Natural killer cell (primary cell): ENCODE results near the gene MXD3. TPM values are rescaled to one million over a fixed set of nuclear protein-coding genes. Genes with fewer than 3 reads are reported as not detected.

ENCODE experiments used
- ATAC-seq, 3 donors: fragments of 150-1000 bp in 2 of 3; fragments of 200-7000 bp in 1 of 3; cut with Tn5 transposase; 1 replicate in 1 of 3; 2 replicates in 2 of 3; pipeline ENCODE4 v1.10.0; 2021; ENCODE audit warnings: mild to moderate bottlenecking in 2 of 3, moderate library complexity in 2 of 3
- DNase-seq, 2 donors: peaks; one replicate each; pipeline versions ENCODE4 v3.0.0 to v3.0.0-alpha.2; 2013 to 2021; ENCODE audit warnings: mixed read lengths in 1 of 2
- H3K27ac ChIP-seq: one replicate; pipeline ENCODE4 v1.5.1; 2013; ENCODE audit warnings: mild to moderate bottlenecking, low read length
- H3K27me3 ChIP-seq: one replicate; pipeline ENCODE4 v1.6.1; 2013; ENCODE audit warnings: low read length; ENCODE audit not compliant: control insufficient read depth, insufficient read depth
- H3K36me3 ChIP-seq: one replicate; pipeline ENCODE4 v1.6.1; 2013; ENCODE audit warnings: low read length; ENCODE audit not compliant: control insufficient read depth, insufficient read depth
- H3K4me1 ChIP-seq: one replicate; pipeline ENCODE4 v1.6.1; 2013; ENCODE audit warnings: low read length; ENCODE audit not compliant: control insufficient read depth, insufficient read depth
- H3K4me3 ChIP-seq: one replicate; pipeline ENCODE4 v1.5.1; 2013; ENCODE audit warnings: low read length
- H3K9me3 ChIP-seq: one replicate; pipeline ENCODE4 v1.6.1; 2013; ENCODE audit warnings: low read length; ENCODE audit not compliant: control insufficient read depth, insufficient read depth
- H3K27ac Mint-ChIP-seq, 2 donors: one replicate each; pipeline ENCODE4 v1.8.0; 2022; ENCODE audit warnings: mild to moderate bottlenecking in 2 of 2, mixed read lengths in 2 of 2, moderate library complexity in 1 of 2
- H3K27me3 Mint-ChIP-seq, 2 donors: one replicate each; pipeline ENCODE4 v1.8.0; 2022; ENCODE audit warnings: low read depth in 2 of 2, mixed read lengths in 2 of 2
- H3K36me3 Mint-ChIP-seq: one replicate; pipeline ENCODE4 v1.8.0; 2022; ENCODE audit warnings: mixed read lengths
- H3K4me1 Mint-ChIP-seq, 2 donors: one replicate each; pipeline ENCODE4 v1.8.0; 2022; ENCODE audit warnings: mixed read lengths in 2 of 2
- H3K4me3 Mint-ChIP-seq: one replicate; pipeline ENCODE4 v1.8.0; 2022; ENCODE audit warnings: mild to moderate bottlenecking, moderate library complexity, mixed read lengths
- H3K9me3 Mint-ChIP-seq, 2 donors: one replicate each; pipeline ENCODE4 v1.8.0; 2022; ENCODE audit warnings: mixed read lengths in 2 of 2
- CTCF ChIP-seq: fragments of 200-600 bp; IDR thresholded peaks from one replicate; pipeline ENCODE4 v1.8.0; 2022; ENCODE audit warnings: antibody characterized with exemption
- WGBS: methylation state at CpG from one replicate; pipeline ENCODE4 v1.1.7; 2013; ENCODE audit warnings: missing lambda C conversion rate; ENCODE audit not compliant: insufficient coverage; 5-methylcytosine and 5-hydroxymethylcytosine counted together
- intact Hi-C: fragments of 100-400 bp; cut with micrococcal nuclease; formaldehyde crosslinking; loops from one replicate; pipeline ENCODE4 v1.14.2; 2022
- total RNA-seq, 4 donors: library from RNA; stranded (reverse); fragments of 120-200 nt in 1 of 4; gene quantifications; one replicate each; pipeline versions ENCODE4 v1.2.3 to v1.2.4, GENCODE V29; 2013 to 2022

The MXD3 gene
- total RNA-seq, 3 donors from 2014 or later (not counting 1 experiment from before 2014, with no cell fraction given) = 10.9 to 15.0 (median 15.0) TPM

- H3K27me3 ChIP-seq = no peaks in the 10 kb centered on the region
- Mint-ChIP-seq H3K9me3 (no peaks in the 10 kb centered on the region), H3K4me1 (peaks cover 29 to 59% of the 10 kb centered on the region in 2 donors), H3K4me3 (no peak overlapping the region), H3K27ac (peak overlapping the region in 1 of 2 donors; percentile 24), H3K27me3 (no peaks in the 10 kb centered on the region), H3K36me3 (no peaks in the 10 kb centered on the region)
- DNase-seq (no peak), ATAC-seq (no peak)
- H3K36me3 ChIP-seq = peaks cover 66% of the 10 kb centered on the region
- H3K4me3 ChIP-seq = no peak overlapping the region
- no peaks in the 10 kb centered on the region for H3K9me3 ChIP-seq
- no peak for TF ChIP-seq CTCF
- H3K27ac ChIP-seq = no peak overlapping the region
- peaks cover 96% of the 10 kb centered on the region for H3K4me1 ChIP-seq
- intact Hi-C loops = no loop called here
- WGBS = 88% methylated on average over 15 of the region's 16 CpGs
Measured at GRCh38 chr5:177333420-177334154, 21.9 kb upstream of the MXD3 start.

- Histone ChIP-seq H3K9me3 (no peaks in the 10 kb centered on the region), H3K27ac (no peak overlapping the region), H3K4me1 (peaks cover 96% of the 10 kb centered on the region), H3K27me3 (no peaks in the 10 kb centered on the region), H3K4me3 (no peak overlapping the region), H3K36me3 (peaks cover 62% of the 10 kb centered on the region)
- Mint-ChIP-seq H3K27ac (peak overlapping the region in 1 of 2 donors; percentile 63), H3K9me3 (no peaks in the 10 kb centered on the region), H3K4me3 (peak overlapping the region; percentile 31), H3K4me1 (peaks cover 34 to 64% of the 10 kb centered on the region in 2 donors), H3K27me3 (no peaks in the 10 kb centered on the region), H3K36me3 (no peaks in the 10 kb centered on the region)
- TF ChIP-seq CTCF = no peak
- intact Hi-C loops = no loop called here
- ATAC-seq (no peak), DNase-seq (no peak)
- 65% methylated on average over 13 of the region's 13 CpGs for WGBS
Measured at GRCh38 chr5:177332896-177333260, 21.2 kb upstream of the MXD3 start.

- no peak overlapping the region for H3K27ac ChIP-seq
- no peak overlapping the region for H3K4me3 ChIP-seq
- WGBS = 59% methylated on average over 35 of the region's 35 CpGs
- no peak overlapping the region for H3K4me3 Mint-ChIP-seq
- ATAC-seq (no peak), DNase-seq (no peak)
- H3K27me3 ChIP-seq = no peaks in the 10 kb centered on the region
- H3K27ac Mint-ChIP-seq = peak overlapping the region; percentile 76 to 90
- no peaks in the 10 kb centered on the region for H3K9me3 Mint-ChIP-seq
- H3K27me3 Mint-ChIP-seq = no peaks in the 10 kb centered on the region
- intact Hi-C loops = no loop called here
- peaks cover 40 to 70% of the 10 kb centered on the region in 2 donors for H3K4me1 Mint-ChIP-seq
- H3K36me3 ChIP-seq = peaks cover 56% of the 10 kb centered on the region
- H3K9me3 ChIP-seq = no peaks in the 10 kb centered on the region
- peaks cover 96% of the 10 kb centered on the region for H3K4me1 ChIP-seq
- TF ChIP-seq CTCF = no peak
- H3K36me3 Mint-ChIP-seq = no peaks in the 10 kb centered on the region
Measured at GRCh38 chr5:177332031-177332895, 20.6 kb upstream of the MXD3 start.
